ENCODE measurements around the gene CCDC127. TPM values are rescaled to one million over a fixed set of nuclear protein-coding genes. Genes with fewer than 3 reads are reported as not detected.

The CCDC127 gene
- total and polyA plus RNA-seq, 3 experiments from 2014 or later = 5.3 to 8.3 (median 7.2) TPM

GRCh38 chr5:150746-151145 lies 67.2 kb downstream of the CCDC127 start:
- Mint-ChIP-seq H3K27me3 (peaks cover 6 to 16% of the 10 kb centered on the region in 2 donors), H3K4me1 (no peaks in the 10 kb centered on the region), H3K36me3 (peaks cover 0 to 11% (median 1%) of the 10 kb centered on the region in 3 donors), H3K27ac (no peak overlapping the region), H3K9me3 (peaks cover 13 to 30% (median 28%) of the 10 kb centered on the region in 5 donors), H3K4me3 (no peak overlapping the region)
- no peak for DNase-seq
- Histone ChIP-seq H3K36me3 (ENCODE audit: insufficient read depth, low read length) (no peaks in the 10 kb centered on the region), H3K27me3 (ENCODE audit: insufficient read depth, low read length, poor library complexity, severe bottlenecking) (no peaks in the 10 kb centered on the region), H3K27ac (ENCODE audit: low read depth, low read length) (no peak overlapping the region), H3K9me3 (ENCODE audit: low read length) (peaks cover 9% of the 10 kb centered on the region), H3K4me1 (ENCODE audit: insufficient read depth, low read length) (no peaks in the 10 kb centered on the region), H3K4me3 (ENCODE audit: low read length) (no peak overlapping the region)
- POLR2A ChIA-PET = no interaction called here
- CTCF ChIA-PET = no interaction called here

GRCh38 chr5:149745-150485 lies 68.0 kb downstream of the CCDC127 start:
- Mint-ChIP-seq H3K27me3 (peaks cover 6 to 12% of the 10 kb centered on the region in 2 donors), H3K4me1 (no peaks in the 10 kb centered on the region), H3K36me3 (peaks cover 0 to 11% (median 1%) of the 10 kb centered on the region in 3 donors), H3K4me3 (no peak overlapping the region), H3K27ac (no peak overlapping the region), H3K9me3 (peaks cover 13 to 32% (median 30%) of the 10 kb centered on the region in 5 donors)
- no peaks in the 10 kb centered on the region for H3K36me3 ChIP-seq (ENCODE audit: insufficient read depth, low read length)
- DNase-seq = no peak
- POLR2A ChIA-PET = no interaction called here
- H3K4me1 ChIP-seq (ENCODE audit: insufficient read depth, low read length) = no peaks in the 10 kb centered on the region
- CTCF ChIA-PET = no interaction called here
- H3K27me3 ChIP-seq (ENCODE audit: insufficient read depth, low read length, poor library complexity, severe bottlenecking) = no peaks in the 10 kb centered on the region
- no peak overlapping the region for H3K27ac ChIP-seq (ENCODE audit: low read depth, low read length)
- H3K4me3 ChIP-seq (ENCODE audit: low read length) = no peak overlapping the region
- H3K9me3 ChIP-seq (ENCODE audit: low read length) = peaks cover 9% of the 10 kb centered on the region

- Histone ChIP-seq H3K27ac (ENCODE audit: low read depth, low read length) (no peak overlapping the region), H3K4me1 (ENCODE audit: insufficient read depth, low read length) (no peaks in the 10 kb centered on the region), H3K36me3 (ENCODE audit: insufficient read depth, low read length) (no peaks in the 10 kb centered on the region), H3K4me3 (ENCODE audit: low read length) (no peak overlapping the region), H3K27me3 (ENCODE audit: insufficient read depth, low read length, poor library complexity, severe bottlenecking) (no peaks in the 10 kb centered on the region), H3K9me3 (ENCODE audit: low read length) (peaks cover 9% of the 10 kb centered on the region)
- Mint-ChIP-seq H3K27ac (no peak overlapping the region), H3K27me3 (peaks cover 12 to 18% of the 10 kb centered on the region in 2 donors), H3K36me3 (peaks cover 0 to 11% (median 1%) of the 10 kb centered on the region in 3 donors), H3K4me3 (no peak overlapping the region), H3K9me3 (peaks cover 13 to 32% (median 30%) of the 10 kb centered on the region in 5 donors), H3K4me1 (no peaks in the 10 kb centered on the region)
- POLR2A ChIA-PET = no interaction called here
- DNase-seq = no peak
- CTCF ChIA-PET = no interaction called here
Observed at GRCh38 chr5:147751-148150, 70.2 kb downstream of the CCDC127 start.

Other genes with a start within 250 kb of the CCDC127 start
- gene PLEKHG4B, start 126.0 kb downstream of the CCDC127 start, total RNA-seq = not detected
- not detected for gene PLEKHG4B, start 126.0 kb downstream of the CCDC127 start, polyA plus RNA-seq
- gene LRRC14B, start 26.7 kb downstream of the CCDC127 start, total RNA-seq = not detected
- gene LRRC14B, start 26.7 kb downstream of the CCDC127 start, polyA plus RNA-seq = not detected
- 100 to 1,000 TPM; 168 to 171 TPM for gene SDHA, start 167 bp upstream of the CCDC127 start, total RNA-seq
- gene SDHA, start 167 bp upstream of the CCDC127 start, polyA plus RNA-seq = 237 TPM
- 100 to 1,000 TPM in 1 of 2 experiments, 10 to 100 TPM in 1; 100.0 to 105 TPM for gene PDCD6, start 53.5 kb upstream of the CCDC127 start, total RNA-seq
- gene PDCD6, start 53.5 kb upstream of the CCDC127 start, polyA plus RNA-seq = 194 TPM
- gene AHRR, start 103.6 kb upstream of the CCDC127 start, total RNA-seq = 10 to 100 TPM; 31.7 to 38.2 TPM
- not detected for gene AHRR, start 103.6 kb upstream of the CCDC127 start, polyA plus RNA-seq
- 10 to 100 TPM; 50.2 to 52.4 TPM for gene EXOC3, start 225.0 kb upstream of the CCDC127 start, total RNA-seq
- 42.9 TPM for gene EXOC3, start 225.0 kb upstream of the CCDC127 start, polyA plus RNA-seq

Data from CD8-positive, alpha-beta memory T cell (primary cell).